HG03460 (cell line): ENCODE results near the gene TEN1.
"Not testable (repeated sequence)": the region's sequence is repeated elsewhere in the genome, so short reads cannot be mapped to it uniquely, and the experiment has no call there.

Experiments used
- ATAC-seq: cut with Tn5 transposase; IDR thresholded peaks from one replicate; pipeline ENCODE4 v1.9.1; 2021; ENCODE audit not compliant: unreplicated experiment

Gene TEN1

DNA sequence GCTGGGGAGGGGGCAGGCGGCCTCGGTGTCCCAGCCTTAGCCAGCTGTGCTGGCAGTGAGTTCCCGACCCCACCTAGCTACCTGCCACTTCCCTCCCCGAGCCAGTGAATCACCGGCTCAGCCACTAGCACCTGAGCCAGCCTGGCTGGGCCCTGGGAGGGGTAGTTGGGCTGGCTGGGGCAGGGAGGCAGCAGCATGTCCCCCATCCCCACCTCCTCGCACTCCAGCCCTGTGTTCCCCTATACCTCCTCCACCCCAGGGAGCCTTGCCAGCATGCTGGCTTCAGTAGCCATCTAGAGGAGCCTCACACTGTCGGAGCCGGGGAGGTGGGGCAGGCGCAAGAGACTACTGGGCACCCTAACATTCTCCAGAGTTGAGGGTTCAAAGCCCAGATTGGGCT lies 45.3 kb downstream of the TEN1 start:
- ATAC-seq: no peak

DNA sequence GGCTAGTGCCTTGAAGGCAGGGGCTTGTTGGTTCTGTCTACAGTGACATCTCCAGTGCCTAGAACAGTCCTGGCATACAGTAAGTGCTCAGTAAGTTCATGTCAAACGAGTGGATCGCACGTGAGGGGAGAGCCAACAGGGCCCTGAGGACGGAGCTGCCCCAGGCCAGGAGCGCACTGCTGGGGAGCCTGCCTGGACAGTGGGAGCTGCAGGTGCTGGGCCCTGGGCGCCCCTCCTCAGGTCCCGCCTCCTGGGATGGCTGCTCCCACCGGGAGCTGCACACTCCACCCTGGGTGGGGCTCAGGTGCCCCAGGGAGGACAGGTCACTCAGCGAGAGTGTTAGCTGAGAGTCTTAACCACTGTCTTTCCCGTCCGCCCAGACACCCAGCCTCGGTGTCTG lies 46.3 kb downstream of the TEN1 start:
- no peak for ATAC-seq

DNA sequence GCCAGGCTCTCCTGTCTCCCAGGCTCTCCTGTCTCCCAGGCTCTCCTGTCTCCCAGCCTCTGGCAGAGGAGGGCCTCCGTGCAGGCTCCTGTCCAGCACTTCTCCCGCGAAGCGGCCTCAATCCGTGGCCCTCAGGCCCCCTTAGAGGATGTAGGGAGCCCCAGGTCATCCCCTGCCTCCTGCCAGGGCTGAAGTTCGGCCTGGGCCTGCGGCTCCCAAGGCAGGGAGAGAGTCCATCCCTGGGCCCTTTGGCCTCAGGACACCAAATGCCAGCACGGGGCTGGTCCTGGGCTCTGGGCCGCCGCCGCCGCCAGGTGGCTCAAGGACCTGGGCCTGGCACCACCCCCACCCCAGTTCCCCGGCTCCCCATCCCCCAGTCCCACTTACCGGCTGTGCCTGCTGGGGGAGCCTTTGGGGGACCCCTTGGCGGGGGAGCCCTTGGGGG lies 47.7 kb downstream of the TEN1 start:
- ATAC-seq: no peak

DNA sequence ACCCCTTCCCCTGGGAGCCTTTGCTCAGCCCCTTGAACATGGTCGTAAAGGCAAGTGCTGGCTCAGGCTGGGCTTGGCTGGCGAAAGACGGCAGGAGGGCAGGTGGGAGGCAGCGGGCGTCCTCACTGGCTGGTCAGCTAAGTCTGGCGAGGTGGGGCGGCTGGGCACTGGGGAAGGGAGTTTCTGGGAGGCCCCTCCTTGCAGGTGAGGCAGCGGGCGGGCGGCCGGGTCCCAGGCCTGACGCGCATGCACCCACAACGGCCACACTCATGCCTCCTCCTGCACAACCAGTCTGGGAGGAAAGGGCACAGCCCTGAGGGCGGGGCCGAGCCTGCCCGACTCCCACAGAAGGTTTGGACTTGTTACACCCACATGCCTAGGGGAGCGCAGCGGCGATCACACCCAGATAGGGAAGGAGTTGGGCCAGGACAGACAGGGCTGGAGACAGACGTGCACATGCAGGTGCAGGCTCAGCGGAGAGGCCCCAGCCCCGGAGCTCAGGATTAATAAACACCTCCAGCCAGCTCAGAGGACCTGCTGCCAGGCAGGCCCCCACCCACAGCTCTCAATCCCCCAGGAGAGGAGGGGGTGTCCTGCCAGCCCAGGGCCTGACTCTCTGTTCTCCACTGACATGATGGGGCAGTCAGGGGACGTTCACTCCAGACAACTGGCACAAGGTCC lies 48.3 kb downstream of the TEN1 start, which contains the start of gene EVPL:
Gene EVPL (minus strand): TSS at position 148 of the 681 bp plus-strand sequence. CDS start 108 bp downstream, at position 40.
- ATAC-seq: no peak

DNA sequence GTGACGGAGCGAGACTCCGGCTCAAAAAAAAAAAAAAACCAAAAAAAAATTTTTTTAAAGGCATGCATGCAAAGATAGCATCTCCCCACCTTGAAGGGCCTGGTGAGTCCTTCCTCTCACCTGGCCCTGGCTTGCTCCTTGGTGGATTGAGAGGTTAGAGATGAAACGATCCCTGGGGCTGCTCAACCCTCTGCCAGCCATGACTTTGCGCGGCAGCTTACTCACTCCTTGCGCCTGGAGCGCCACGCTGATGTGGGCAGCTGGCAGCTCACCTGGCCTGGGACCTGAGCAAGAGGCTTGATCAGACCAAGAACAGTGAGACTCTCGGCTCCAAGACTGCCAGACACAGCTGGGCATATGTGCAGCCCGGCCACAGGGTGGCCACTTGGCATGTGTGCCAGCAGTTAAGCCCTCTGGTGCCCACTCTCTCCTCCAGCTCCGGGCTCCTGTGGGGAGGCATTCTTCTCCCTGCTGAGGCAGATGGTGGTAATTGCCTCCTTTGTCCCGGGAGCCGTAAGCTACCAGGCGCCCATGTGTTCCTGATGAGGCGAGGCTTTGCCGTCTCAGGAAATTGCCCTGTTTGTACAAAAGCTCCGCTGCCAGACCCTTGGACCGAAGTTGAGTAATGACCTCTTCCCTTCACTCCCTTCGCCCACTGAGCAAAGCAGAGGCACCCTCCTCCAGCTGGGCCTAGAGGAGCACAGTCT lies 53.2 kb downstream of the TEN1 start:
- ATAC-seq: no peak

DNA sequence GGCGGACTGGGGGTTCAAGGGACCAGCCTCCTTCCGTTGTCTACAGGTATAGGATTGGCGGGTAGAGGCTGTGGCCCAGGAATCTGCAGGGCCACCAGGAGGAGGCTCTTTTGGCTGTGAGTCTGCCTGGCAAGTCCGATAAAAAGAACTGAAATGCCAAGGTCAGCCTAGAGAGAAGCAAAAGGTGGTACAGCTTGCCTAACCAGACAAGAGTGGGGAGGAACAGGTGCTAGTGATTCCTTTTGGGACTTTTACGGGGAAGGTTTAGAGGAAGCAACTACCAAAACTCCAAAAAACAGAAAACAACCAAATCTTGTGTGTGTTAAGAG lies 53.7 kb downstream of the TEN1 start:
- no peak for ATAC-seq

DNA sequence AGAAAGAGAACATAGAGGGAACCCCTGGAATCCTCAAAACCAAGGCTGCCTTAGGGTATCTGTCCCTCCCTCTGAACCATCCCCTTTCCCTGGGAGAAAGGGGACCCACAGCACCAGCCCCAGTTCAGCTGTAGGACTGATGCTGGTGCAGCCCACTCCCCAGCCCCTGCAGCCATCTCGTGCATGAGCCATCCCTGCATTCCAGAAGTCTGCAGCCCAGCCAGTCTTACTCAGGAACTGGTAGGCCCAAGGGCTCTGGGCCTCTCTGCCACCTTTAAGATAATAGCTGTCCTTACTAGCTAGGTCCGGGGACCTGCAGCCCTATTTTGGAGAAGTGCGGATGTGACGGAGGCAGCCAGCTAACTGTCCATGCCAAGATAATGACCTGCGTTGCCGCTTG lies 54.1 kb downstream of the TEN1 start:
- ATAC-seq: no peak

DNA sequence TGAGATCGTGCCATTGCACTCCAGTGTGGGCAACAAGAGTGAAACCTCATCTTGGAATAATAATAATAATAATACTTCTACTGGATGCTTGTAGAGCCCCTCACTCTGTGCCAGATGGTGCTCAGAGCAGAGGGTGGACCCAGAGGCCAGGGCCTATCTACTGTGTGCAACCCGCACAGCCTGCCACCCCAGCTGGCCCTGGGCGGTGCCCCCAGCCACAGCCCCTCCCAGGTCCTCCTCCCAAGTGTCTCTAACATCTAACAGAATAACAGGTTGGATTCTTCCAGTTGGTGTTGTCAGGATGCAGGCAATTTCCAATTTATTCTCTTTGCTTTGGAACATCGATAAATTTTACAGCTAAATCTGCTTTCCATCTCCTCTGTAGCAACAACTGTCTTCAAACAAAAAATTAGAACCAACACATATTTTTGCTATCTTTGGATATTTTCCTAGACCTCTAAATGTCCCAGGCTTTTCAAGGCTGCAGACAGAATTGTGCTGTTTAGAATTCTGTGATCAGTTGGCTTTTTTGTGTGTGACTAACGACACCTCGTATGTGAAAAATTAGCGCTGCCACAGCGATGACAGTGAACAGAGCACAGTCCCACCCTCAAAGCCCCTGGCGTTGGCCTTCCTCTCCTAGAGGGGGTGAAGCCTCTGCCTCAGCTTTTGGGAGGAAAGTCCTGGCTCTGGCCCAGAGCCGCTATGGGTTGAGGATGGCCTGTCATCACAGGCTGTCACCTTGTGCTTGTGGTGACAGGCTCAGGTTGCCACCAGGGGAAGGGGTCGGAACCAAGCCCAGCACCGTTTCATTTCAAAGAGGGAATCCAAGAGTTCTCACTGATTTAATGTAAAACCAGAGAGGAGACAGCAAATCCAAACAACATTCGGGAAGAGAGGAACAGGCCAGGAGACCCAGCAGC lies 55.6 kb downstream of the TEN1 start:
- no peak for ATAC-seq

DNA sequence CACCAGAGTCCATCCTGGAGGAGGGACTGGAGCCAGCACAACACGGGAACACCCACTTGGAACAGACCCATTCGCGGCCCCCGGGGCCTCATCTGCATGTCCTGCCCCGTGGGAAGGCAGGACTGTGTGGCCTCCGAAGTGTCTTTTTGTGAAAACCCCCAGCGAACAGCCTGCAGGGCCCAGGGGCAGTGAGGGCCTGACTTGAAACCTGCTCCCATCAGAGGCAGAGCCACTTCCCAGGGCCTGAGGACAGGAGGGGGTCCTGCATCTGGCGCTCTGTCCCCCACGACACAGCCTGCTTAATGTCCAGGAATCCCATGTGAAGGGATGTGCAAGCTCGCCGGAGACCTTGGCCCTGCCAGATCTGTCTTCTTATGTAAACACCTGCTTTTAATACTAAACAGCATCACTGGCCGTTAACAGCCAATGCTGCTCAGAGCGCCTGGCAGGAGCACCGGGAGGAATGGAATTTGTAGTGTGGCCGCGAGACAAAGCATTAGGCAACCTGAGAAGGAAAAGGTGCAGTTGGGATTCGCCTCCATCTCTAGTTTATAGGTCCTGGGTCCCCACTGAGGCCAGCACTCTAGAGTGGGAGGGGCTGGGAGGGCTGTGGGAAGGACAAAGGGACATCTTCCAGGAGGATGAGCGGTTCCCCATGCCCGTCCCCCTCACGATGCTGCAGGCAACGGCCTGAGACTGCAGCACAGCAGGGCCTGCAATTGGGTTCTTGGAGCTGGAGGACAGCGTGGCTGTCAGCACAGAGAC lies 57.6 kb downstream of the TEN1 start:
- no peak for ATAC-seq

DNA sequence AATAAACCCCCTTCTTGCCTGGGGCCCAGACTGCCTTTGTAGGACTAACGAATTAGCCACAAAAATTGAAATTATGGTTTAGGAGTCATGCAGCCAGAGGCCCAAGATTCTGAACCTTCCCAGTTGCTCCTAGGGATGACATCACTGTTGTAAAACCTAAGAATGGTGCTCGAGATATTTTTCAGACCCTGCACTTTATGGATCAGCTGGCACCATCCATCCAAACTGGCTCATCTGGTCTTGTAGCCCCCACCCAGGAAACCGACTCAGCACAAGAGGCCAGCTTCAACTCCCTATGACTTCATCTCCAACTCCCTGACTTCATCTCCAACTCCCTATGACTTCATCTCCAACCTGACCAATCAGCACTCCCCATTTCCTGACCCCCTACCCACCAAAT lies 59.0 kb downstream of the TEN1 start:
- ATAC-seq: no peak

DNA sequence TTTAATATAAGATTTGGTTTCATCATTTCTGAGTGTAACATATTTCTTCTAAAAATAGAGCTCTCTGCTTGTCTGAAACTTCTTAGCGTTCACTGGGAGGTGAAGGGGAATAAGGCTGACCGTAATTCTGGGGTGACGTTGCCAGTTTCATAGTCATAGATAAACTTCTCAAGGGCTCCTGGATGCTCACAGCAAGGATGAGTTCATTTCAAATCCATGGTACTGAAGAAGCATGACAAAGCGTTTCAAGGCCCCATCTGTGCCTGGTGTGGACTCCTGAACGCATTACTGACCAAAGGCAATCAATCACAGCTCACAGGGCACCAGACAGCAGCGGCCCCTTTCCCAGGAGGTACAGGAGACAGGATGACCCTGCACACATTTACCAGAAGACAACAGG lies 60.1 kb downstream of the TEN1 start:
- no peak for ATAC-seq

DNA sequence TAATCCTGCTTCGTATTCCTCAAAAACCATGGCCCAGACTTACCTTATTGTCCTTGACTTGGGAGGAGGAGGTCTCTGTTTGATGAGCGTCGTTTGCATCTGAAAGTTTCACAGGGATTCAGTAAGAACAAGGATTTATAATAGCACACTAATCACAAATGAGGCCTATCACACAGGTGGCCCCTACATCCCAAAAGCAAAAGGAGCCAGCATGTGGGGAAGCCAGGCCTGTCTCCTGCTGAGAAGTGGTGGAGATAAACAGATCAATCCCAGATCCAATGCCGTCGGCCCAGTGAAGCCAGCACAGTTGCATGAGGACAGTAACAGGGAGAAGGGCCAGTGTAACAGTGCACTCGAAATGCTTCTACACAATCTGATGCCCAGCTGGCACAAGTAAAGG lies 61.3 kb downstream of the TEN1 start:
- ATAC-seq: no peak

DNA sequence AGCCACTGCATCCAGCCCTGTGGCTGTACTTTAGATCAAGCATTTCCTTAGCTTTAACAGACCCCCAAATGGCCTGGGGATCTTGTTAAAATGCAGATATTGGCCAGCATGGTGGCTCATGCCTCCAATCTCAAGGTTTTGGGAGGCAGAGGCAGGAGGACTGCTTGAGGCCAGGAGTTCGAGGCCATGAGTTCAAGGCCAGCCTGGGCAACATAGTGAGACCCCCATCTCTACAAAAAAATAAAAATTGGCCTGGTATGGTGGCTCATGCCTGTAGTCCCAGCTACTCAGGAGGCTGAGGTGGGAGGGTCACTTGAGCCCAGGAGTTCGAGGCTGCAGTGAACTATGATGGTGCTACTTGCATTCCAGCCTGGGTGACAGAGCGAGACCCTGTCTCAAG lies 63.8 kb downstream of the TEN1 start:
- ATAC-seq: not testable (repeated sequence)

DNA sequence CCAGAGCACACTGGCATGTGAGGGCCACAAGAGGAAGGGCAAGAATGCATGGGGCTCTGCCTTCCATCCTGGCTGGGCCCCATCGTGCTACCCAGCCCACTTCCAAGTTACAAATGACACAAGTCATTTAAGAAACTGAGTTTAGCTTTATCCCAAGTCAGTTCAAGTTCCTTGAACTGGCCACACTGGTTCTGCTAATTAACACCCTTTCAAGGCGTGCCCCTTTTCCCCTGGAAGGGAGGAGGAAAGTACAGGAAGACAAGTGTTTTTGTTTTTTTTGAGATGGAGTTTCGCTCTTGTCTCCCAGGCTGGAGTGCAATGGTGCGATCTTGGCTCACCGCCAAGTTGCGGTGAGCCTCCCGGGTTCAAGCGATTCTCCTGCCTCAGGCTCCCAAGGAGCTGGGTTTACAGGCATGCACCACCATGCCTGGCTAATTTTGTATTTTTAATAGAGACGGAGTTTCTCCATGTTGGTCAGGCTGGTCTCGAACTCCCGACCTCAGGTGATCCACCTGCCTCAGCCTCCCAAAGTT lies 65.5 kb downstream of the TEN1 start:
- not testable (repeated sequence) for ATAC-seq

DNA sequence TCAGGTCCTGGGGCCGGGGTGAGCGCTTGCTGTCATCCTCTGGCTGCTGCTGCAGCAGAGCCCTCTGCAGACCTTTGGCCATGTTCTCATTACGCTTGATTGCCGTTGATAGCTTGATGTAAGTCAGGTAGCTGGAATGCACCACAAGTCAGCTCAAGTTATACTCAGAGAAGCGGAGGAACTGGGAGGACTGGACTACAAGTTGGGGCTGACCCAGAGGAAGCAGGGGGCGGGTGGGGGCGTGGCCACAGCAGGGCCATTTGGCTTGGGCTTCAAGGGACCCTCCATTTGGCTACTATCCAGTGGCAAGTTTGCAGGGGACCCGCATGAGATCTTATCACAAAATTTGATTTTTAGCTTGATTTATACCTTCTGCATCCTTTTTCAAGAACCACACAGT lies 67.0 kb downstream of the TEN1 start:
- ATAC-seq: no peak

DNA sequence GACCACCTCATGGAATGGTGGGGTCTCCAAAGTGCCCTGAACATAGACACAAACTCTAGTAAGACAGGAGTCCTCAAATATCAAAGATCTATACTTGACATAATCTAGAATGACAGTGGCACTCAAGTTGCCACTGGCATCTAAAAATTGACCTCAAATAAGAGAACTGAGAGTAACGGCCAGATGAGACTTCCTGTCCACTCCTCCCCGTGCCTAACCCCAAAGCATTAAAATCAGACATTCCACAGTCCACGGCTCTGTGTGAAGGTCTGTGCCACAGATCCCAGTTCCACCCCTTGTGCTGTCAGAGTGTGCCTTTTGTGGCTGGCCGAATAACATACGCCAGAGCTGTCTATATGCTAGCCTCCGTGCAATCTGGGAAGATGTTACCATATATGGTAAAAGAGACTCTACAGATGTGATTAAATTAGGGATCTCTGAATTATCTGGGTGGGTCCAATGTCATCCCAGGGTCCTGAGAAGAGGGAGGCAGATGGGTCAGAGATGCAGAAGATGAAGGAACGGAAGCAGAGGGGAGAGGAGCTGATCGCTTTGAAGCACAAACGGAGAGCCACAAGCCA lies 69.1 kb downstream of the TEN1 start:
- no peak for ATAC-seq

DNA sequence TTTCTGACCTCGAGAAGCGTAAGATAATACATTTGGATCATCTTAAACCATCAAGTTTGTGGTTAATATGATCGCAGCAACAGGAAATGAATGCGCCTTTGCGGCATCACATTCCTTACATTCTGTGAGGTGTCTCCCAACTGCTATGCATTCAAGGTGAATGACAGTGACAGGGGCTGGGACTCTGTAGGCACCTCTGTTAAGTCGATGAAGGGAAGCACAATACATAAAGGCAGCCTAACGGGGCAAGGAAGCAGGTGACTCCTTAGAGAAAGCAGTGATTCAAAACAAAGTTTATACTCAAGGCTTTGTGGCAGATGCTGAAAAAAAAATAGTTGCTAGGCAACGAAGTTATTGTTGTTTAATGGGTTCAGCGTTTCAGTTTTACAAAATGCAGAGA lies 69.7 kb downstream of the TEN1 start:
- no peak for ATAC-seq

DNA sequence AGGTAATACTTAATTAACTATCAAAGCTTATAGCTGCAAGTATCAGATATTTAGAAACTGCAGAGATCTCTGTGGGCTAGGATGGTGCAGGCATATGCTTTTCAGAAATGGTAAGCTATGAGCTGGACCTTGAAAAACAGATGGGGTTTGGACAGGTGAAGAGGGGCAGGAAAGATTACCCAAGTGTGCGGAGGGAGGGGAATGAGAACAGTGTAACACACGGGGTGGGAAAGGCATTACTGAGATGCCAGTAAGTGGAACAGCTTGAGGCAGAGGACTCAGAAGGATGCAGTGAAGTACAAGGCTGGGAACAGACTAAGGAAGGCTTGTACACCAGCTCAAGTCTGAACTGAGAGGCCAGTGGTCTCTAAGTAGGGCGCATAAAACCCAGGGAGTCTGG lies 70.2 kb downstream of the TEN1 start:
- no peak for ATAC-seq

DNA sequence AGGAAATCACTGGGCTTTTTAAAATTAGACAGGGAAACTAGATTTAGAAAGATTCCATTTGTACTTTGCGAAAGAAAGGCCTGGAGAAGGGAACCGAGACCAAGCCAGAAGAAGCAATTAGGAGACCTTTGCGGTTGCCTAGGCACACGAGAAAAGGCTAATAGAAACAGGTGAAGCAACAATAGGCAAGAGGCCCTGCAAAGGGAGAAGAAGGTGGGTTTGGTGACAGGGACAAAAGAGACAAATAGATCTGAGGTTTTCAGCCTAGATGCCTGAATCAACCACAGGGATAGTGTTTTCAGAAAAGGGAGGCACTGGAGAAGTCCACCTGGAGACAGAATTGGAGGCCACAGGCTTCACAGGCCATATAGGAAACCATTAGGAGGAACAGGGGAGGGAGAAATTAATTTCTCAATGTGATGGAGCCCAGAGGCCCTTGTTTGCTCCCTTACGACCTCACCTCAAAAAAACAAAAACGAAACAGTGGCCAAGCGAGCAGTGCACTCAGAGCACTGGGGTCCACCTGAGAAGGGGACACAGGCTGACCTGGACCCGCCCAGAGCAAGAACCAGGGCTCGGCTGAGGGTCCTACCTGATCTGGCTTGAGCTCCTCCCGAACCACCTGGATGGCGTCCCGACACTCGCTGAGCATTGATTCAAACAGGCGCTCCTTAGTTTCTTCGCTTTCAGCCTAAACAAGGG lies 70.9 kb downstream of the TEN1 start:
- ATAC-seq: no peak
